Measurements from ENCODE around the gene SPRY2.

Gene SPRY2

GRCh38 chr13:80340651-80341100, 250 bp downstream of the SPRY2 start:
- DNase-seq (ENCODE audit: low read depth in 2 of 2) = peak in 1 of 2 donors; percentile 77
- peak overlapping the region; percentile 73 to 97 for H3K4me3 ChIP-seq (replicated peaks in 1 of 2; ENCODE audit: low read depth in 2 of 2, low read length in 2 of 2)
- TF ChIP-seq CTCF (IDR thresholded peaks at IDR 0.05; ENCODE audit: low read depth, low read length) = no peak

GRCh38 chr13:80339912-80340650, 845 bp downstream of the SPRY2 start:
- no peak for TF ChIP-seq CTCF (IDR thresholded peaks at IDR 0.05; ENCODE audit: low read depth, low read length)
- DNase-seq (ENCODE audit: low read depth in 2 of 2) = peak; percentile 43 to 46
- H3K4me3 ChIP-seq (replicated peaks in 1 of 2; ENCODE audit: low read depth in 2 of 2, low read length in 2 of 2) = peak overlapping the region; percentile 73 to 97

- peak in 1 of 2 donors; percentile 42 for DNase-seq (ENCODE audit: low read depth in 2 of 2)
- TF ChIP-seq CTCF (IDR thresholded peaks at IDR 0.05; ENCODE audit: low read depth, low read length) = no peak
- H3K4me3 ChIP-seq (replicated peaks in 1 of 2; ENCODE audit: low read depth in 2 of 2, low read length in 2 of 2) = peak overlapping the region; percentile 73 to 97
Observed at GRCh38 chr13:80339563-80339911, 1.4 kb downstream of the SPRY2 start.

GRCh38 chr13:80338781-80339562, 2.0 kb downstream of the SPRY2 start:
- H3K4me3 ChIP-seq (replicated peaks in 1 of 2; ENCODE audit: low read depth in 2 of 2, low read length in 2 of 2) = peak overlapping the region; percentile 73 to 97
- peak; percentile 79 to 88 for DNase-seq (ENCODE audit: low read depth in 2 of 2)
- TF ChIP-seq CTCF (IDR thresholded peaks at IDR 0.05; ENCODE audit: low read depth, low read length) = peak; percentile 24

GRCh38 chr13:80337288-80338081, 3.4 kb downstream of the SPRY2 start:
- peak; percentile 46 to 47 for DNase-seq (ENCODE audit: low read depth in 2 of 2)
- H3K4me3 ChIP-seq (replicated peaks in 1 of 2; ENCODE audit: low read depth in 2 of 2, low read length in 2 of 2) = peak overlapping the region; percentile 73 to 97
- no peak for TF ChIP-seq CTCF (IDR thresholded peaks at IDR 0.05; ENCODE audit: low read depth, low read length)

GRCh38 chr13:80336776-80337287, 4.1 kb downstream of the SPRY2 start:
- peak in 1 of 2 donors; percentile 28 for DNase-seq (ENCODE audit: low read depth in 2 of 2)
- H3K4me3 ChIP-seq (replicated peaks in 1 of 2; ENCODE audit: low read depth in 2 of 2, low read length in 2 of 2) = peak overlapping the region; percentile 73 to 97

More at GRCh38 chr13:80336776-80337287, 4.1 kb downstream of the SPRY2 start:
- TF ChIP-seq CTCF (IDR thresholded peaks at IDR 0.05; ENCODE audit: low read depth, low read length) = no peak
